GM12874 (cell line): ENCODE measurements around the gene MPP2.

Experiments used
- CTCF ChIP-seq: IDR thresholded peaks from 2 replicates; pipeline ENCODE4 v1.5.1; 2011; ENCODE audit warnings: low read depth, mild to moderate bottlenecking, control low read depth, low read length, moderate library complexity; ENCODE audit not compliant: insufficient read depth

The MPP2 gene

GRCh38 chr17:43950554-43950953, 43.2 kb upstream of the MPP2 start:
- no peak for TF ChIP-seq CTCF

- no peak for TF ChIP-seq CTCF
Observed at GRCh38 chr17:43949781-43950180, 42.4 kb upstream of the MPP2 start.

- no peak for TF ChIP-seq CTCF
Observed at GRCh38 chr17:43946781-43947180, 39.4 kb upstream of the MPP2 start.

GRCh38 chr17:43945074-43945829, 37.9 kb upstream of the MPP2 start:
- no peak for TF ChIP-seq CTCF

GRCh38 chr17:43942051-43942685, 34.8 kb upstream of the MPP2 start, which contains the start of gene PPY:
Gene PPY (minus strand): TSS chr17:43942476. CDS start chr17:43941654, 822 bp downstream.
- TF ChIP-seq CTCF: no peak

- peak; percentile 51 for TF ChIP-seq CTCF
Observed at GRCh38 chr17:43940630-43941029, 33.3 kb upstream of the MPP2 start.

- no peak for TF ChIP-seq CTCF
Observed at GRCh38 chr17:43939886-43940285, 32.5 kb upstream of the MPP2 start.
